H7 (cell line): Measurements from ENCODE around the gene MCU. TPM values are rescaled to one million over a fixed set of nuclear protein-coding genes. Genes with fewer than 3 reads are reported as not detected.

Source experiments
- DNase-seq: peaks from one replicate; pipeline ENCODE4 v3.0.0; 2012
- H3K27me3 ChIP-seq: 2 replicates; pipeline ENCODE4 v1.6.0; 2011; ENCODE audit warnings: mild to moderate bottlenecking, low read length; ENCODE audit not compliant: control insufficient read depth, insufficient read depth
- H3K36me3 ChIP-seq: replicated peaks from 2 replicates; pipeline ENCODE4 v1.5.1; 2011; ENCODE audit warnings: low read length; ENCODE audit not compliant: control insufficient read depth, insufficient read depth
- H3K4me3 ChIP-seq: 2 replicates; pipeline ENCODE4 v1.5.1; 2011; ENCODE audit warnings: low read depth, mild to moderate bottlenecking, control low read depth, low read length, moderate library complexity; ENCODE audit not compliant: insufficient read depth
- total RNA-seq: library from RNA; depleted of rRNA; stranded (reverse); fragments of >200 nt; shearing (Covaris generic); gene quantifications from 2 replicates; pipeline ENCODE4 v1.2.3, GENCODE V29; 2014

Gene MCU
- total RNA-seq, 1 experiment from 2014 or later, result 39.5 TPM

GRCh38 chr10:72802763-72803505, 111.0 kb downstream of the MCU start:
- DNase-seq, result no peak
- H3K27me3 ChIP-seq, result no peaks in the 10 kb centered on the region
- H3K4me3 ChIP-seq, result no peak overlapping the region
- no peaks in the 10 kb centered on the region for H3K36me3 ChIP-seq

GRCh38 chr10:72808001-72808400, 116.1 kb downstream of the MCU start:
- no peaks in the 10 kb centered on the region for H3K27me3 ChIP-seq
- no peak for DNase-seq
- H3K4me3 ChIP-seq, result no peak overlapping the region
- H3K36me3 ChIP-seq, result no peaks in the 10 kb centered on the region

GRCh38 chr10:72809006-72809405, 117.1 kb downstream of the MCU start:
- no peak overlapping the region for H3K4me3 ChIP-seq
- H3K36me3 ChIP-seq, result no peaks in the 10 kb centered on the region
- no peaks in the 10 kb centered on the region for H3K27me3 ChIP-seq
- no peak for DNase-seq

GRCh38 chr10:72810976-72811375, 119.0 kb downstream of the MCU start:
- H3K36me3 ChIP-seq, result no peaks in the 10 kb centered on the region
- no peaks in the 10 kb centered on the region for H3K27me3 ChIP-seq
- no peak for DNase-seq
- no peak overlapping the region for H3K4me3 ChIP-seq

GRCh38 chr10:72812415-72812752, 120.4 kb downstream of the MCU start:
- no peak overlapping the region for H3K4me3 ChIP-seq
- no peaks in the 10 kb centered on the region for H3K27me3 ChIP-seq
- DNase-seq, result no peak
- H3K36me3 ChIP-seq, result no peaks in the 10 kb centered on the region

- H3K36me3 ChIP-seq, result no peaks in the 10 kb centered on the region
- no peak overlapping the region for H3K4me3 ChIP-seq
- no peak for DNase-seq
- no peaks in the 10 kb centered on the region for H3K27me3 ChIP-seq
Measured at GRCh38 chr10:72812753-72813430, 120.9 kb downstream of the MCU start.

- no peak overlapping the region for H3K4me3 ChIP-seq
- no peak for DNase-seq
- H3K27me3 ChIP-seq, result no peaks in the 10 kb centered on the region
- H3K36me3 ChIP-seq, result no peaks in the 10 kb centered on the region
Measured at GRCh38 chr10:72814099-72814790, 122.3 kb downstream of the MCU start.

GRCh38 chr10:72816565-72816964, 124.6 kb downstream of the MCU start:
- Histone ChIP-seq H3K36me3 (no peaks in the 10 kb centered on the region), H3K27me3 (no peaks in the 10 kb centered on the region), H3K4me3 (no peak overlapping the region)
- no peak for DNase-seq

- no peaks in the 10 kb centered on the region for H3K27me3 ChIP-seq
- DNase-seq, result no peak
Measured at GRCh38 chr10:72818076-72818475, 126.1 kb downstream of the MCU start.

GRCh38 chr10:72819053-72819452, 127.1 kb downstream of the MCU start:
- no peak for DNase-seq
- Histone ChIP-seq H3K27me3 (no peaks in the 10 kb centered on the region), H3K4me3 (no peak overlapping the region), H3K36me3 (no peaks in the 10 kb centered on the region)

More at GRCh38 chr10:72818076-72818475, 126.1 kb downstream of the MCU start:
- Histone ChIP-seq H3K36me3 (no peaks in the 10 kb centered on the region), H3K4me3 (no peak overlapping the region)

GRCh38 chr10:72821606-72822005, 129.7 kb downstream of the MCU start:
- DNase-seq, result no peak
- Histone ChIP-seq H3K36me3 (no peaks in the 10 kb centered on the region), H3K27me3 (no peaks in the 10 kb centered on the region), H3K4me3 (no peak overlapping the region)

GRCh38 chr10:72822342-72822986, 130.5 kb downstream of the MCU start:
- Histone ChIP-seq H3K27me3 (no peaks in the 10 kb centered on the region), H3K4me3 (no peak overlapping the region), H3K36me3 (no peaks in the 10 kb centered on the region)
- DNase-seq, result no peak

- Histone ChIP-seq H3K36me3 (no peaks in the 10 kb centered on the region), H3K4me3 (no peak overlapping the region), H3K27me3 (no peaks in the 10 kb centered on the region)
- DNase-seq, result no peak
Measured at GRCh38 chr10:72825163-72825562, 133.2 kb downstream of the MCU start.

GRCh38 chr10:72826346-72826745, 134.4 kb downstream of the MCU start:
- Histone ChIP-seq H3K27me3 (no peaks in the 10 kb centered on the region), H3K4me3 (no peak overlapping the region)
- no peak for DNase-seq

GRCh38 chr10:72828294-72828693, 136.4 kb downstream of the MCU start:
- Histone ChIP-seq H3K36me3 (no peaks in the 10 kb centered on the region), H3K4me3 (no peak overlapping the region), H3K27me3 (no peaks in the 10 kb centered on the region)
- peak; percentile 4 for DNase-seq

More at GRCh38 chr10:72826346-72826745, 134.4 kb downstream of the MCU start:
- no peaks in the 10 kb centered on the region for H3K36me3 ChIP-seq
